ENCODE data around the gene A4GALT.

Gene A4GALT

GRCh38 chr22:42716649-42717127, 4.0 kb downstream of the A4GALT start (continued):
- TF ChIP-seq CSRNP3 (CRISPR knock-in tag; IDR thresholded peaks at IDR 0.05) (no peak), ZFP30 (CRISPR knock-in tag; IDR thresholded peaks at IDR 0.05) (no peak), ARNTL (CRISPR knock-in tag; IDR thresholded peaks at IDR 0.05; ENCODE audit: borderline replicate concordance, low read depth) (no peak), SNAI2 (CRISPR knock-in tag; IDR thresholded peaks at IDR 0.05) (no peak), BACH2 (CRISPR knock-in tag; IDR thresholded peaks at IDR 0.05; ENCODE audit: borderline replicate concordance) (no peak), TCF4 (CRISPR knock-in tag; IDR thresholded peaks at IDR 0.05; ENCODE audit: borderline replicate concordance) (no peak), ESRRG (CRISPR knock-in tag; IDR thresholded peaks at IDR 0.05) (no peak), CSDC2 (CRISPR knock-in tag; IDR thresholded peaks at IDR 0.05) (no peak), PATZ1 (CRISPR knock-in tag; IDR thresholded peaks at IDR 0.05; ENCODE audit: borderline replicate concordance) (no peak), ZFP3 (CRISPR knock-in tag; IDR thresholded peaks at IDR 0.05) (no peak), RARB (CRISPR knock-in tag; IDR thresholded peaks at IDR 0.05) (no peak), PPARA (CRISPR knock-in tag; IDR thresholded peaks at IDR 0.05; ENCODE audit: borderline replicate concordance) (no peak)

- no peak for ATAC-seq
These were observed 4.4 kb downstream of the A4GALT start for GRCh38 chr22:42716221-42716620.

More at GRCh38 chr22:42716221-42716620, 4.4 kb downstream of the A4GALT start:
- TF ChIP-seq CREB5 (CRISPR knock-in tag; IDR thresholded peaks at IDR 0.05; ENCODE audit: low read depth) (no peak), CSDC2 (CRISPR knock-in tag; IDR thresholded peaks at IDR 0.05) (no peak), CSRNP3 (CRISPR knock-in tag; IDR thresholded peaks at IDR 0.05) (no peak), PATZ1 (CRISPR knock-in tag; IDR thresholded peaks at IDR 0.05; ENCODE audit: borderline replicate concordance) (no peak), TCF4 (CRISPR knock-in tag; IDR thresholded peaks at IDR 0.05; ENCODE audit: borderline replicate concordance) (no peak), ZFP3 (CRISPR knock-in tag; IDR thresholded peaks at IDR 0.05) (no peak), SNAI2 (CRISPR knock-in tag; IDR thresholded peaks at IDR 0.05) (no peak), ZNF8 (CRISPR knock-in tag; IDR thresholded peaks at IDR 0.05) (no peak), TOX (CRISPR knock-in tag; IDR thresholded peaks at IDR 0.05; ENCODE audit: borderline replicate concordance) (no peak), RARB (CRISPR knock-in tag; IDR thresholded peaks at IDR 0.05) (no peak), BACH2 (CRISPR knock-in tag; IDR thresholded peaks at IDR 0.05; ENCODE audit: borderline replicate concordance) (no peak), GLIS3 (CRISPR knock-in tag; IDR thresholded peaks at IDR 0.05) (no peak), ZNF70 (CRISPR knock-in tag; IDR thresholded peaks at IDR 0.05) (no peak), ZC3H10 (CRISPR knock-in tag; IDR thresholded peaks at IDR 0.05) (no peak), PPARA (CRISPR knock-in tag; IDR thresholded peaks at IDR 0.05; ENCODE audit: borderline replicate concordance) (no peak), OSR1 (CRISPR knock-in tag; IDR thresholded peaks at IDR 0.05) (no peak), TSHZ2 (CRISPR knock-in tag; IDR thresholded peaks at IDR 0.05) (no peak)

All from SK-N-SH treated with all-trans-retinoic acid at 6 μM for 48 hours (cell line).